Measurements from ENCODE around the gene GIPC3.

GRCh38 chr19:3626473-3627350 is 41.4 kb downstream of the GIPC3 start, which contains the start of gene CACTIN:
- peak; percentile 62; the same call in 1 of the 2 replicates for TF ChIP-seq POU2F2 (IDR thresholded peaks at IDR 0.05; ENCODE audit: low read depth, low read length)
- TF ChIP-seq POLR2A (IDR thresholded peaks at IDR 0.05; ENCODE audit: low read depth, low read length), result peak; percentile 89
- peak; percentile 68 for TF ChIP-seq TAF1 (IDR thresholded peaks at IDR 0.05; ENCODE audit: low read depth, low read length)
- TF ChIP-seq POLR2AphosphoS5 (IDR thresholded peaks at IDR 0.05; ENCODE audit: low read depth, low read length), result peak; percentile 92
- TF ChIP-seq SPI1 (IDR thresholded peaks at IDR 0.05; ENCODE audit: low read depth, low read length), result peak; percentile 41; the same call in 1 of the 2 replicates
- peak; percentile 36 for TF ChIP-seq PAX5 (IDR thresholded peaks at IDR 0.05; ENCODE audit: insufficient read depth, low read length, severe bottlenecking)
